GM12874 (cell line): ENCODE results near the gene CUX1.

Source experiments
- CTCF ChIP-seq: IDR thresholded peaks from 2 replicates; pipeline ENCODE4 v1.5.1; 2011; ENCODE audit warnings: low read depth, mild to moderate bottlenecking, control low read depth, low read length, moderate library complexity; ENCODE audit not compliant: insufficient read depth

Gene CUX1

GRCh38 chr7:102079140-102080018 is 262.0 kb downstream of the CUX1 start:
- TF ChIP-seq CTCF, result no peak

- no peak for TF ChIP-seq CTCF
Observed at GRCh38 chr7:102080019-102080433, 262.6 kb downstream of the CUX1 start.

DNA sequence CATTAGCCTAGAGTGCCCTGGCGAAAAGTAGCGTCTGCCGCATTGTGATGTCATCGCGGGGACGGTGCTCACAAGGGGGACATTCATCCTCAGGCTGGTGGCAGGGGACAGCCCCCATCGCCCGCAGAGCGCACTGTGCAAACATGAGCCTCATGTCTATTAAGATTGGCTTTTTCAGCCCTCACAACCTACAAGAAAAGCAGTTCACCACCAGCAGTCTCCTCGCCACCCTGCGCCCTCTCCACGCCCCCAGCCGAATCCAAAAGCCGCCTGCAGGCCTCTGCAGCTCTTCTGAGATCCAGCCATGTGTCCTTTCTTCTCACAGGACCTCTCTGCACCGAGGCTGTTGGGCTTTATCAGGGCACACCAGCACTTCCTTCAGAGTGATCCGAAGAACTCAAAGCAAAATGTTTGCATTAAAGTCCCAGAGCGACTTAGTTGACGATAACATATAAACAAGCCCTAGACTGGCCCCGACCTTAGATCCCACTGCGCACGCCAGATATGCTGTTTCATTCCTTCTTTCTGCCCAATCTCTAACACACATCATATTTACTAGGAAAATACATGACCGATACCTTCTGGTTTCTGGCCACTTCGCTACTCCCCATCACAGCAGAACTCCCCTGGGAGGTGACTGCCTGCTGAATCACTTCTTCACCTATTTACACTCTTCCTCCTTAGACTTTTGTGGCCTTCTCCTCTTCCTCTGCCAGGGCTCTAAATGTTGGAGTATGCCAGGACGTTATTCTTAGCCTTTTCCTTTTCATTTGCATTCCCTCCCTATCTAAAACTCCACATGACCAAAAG is 263.2 kb downstream of the CUX1 start:
- no peak for TF ChIP-seq CTCF

GRCh38 chr7:102081244-102081627 is 263.8 kb downstream of the CUX1 start:
- TF ChIP-seq CTCF, result no peak

- TF ChIP-seq CTCF, result no peak
Observed at GRCh38 chr7:102082693-102083368, 265.4 kb downstream of the CUX1 start.

GRCh38 chr7:102085218-102085772 is 267.9 kb downstream of the CUX1 start:
- no peak for TF ChIP-seq CTCF
